BJ (cell line): ENCODE data around the gene MEX3A. TPM values are rescaled to one million over a fixed set of nuclear protein-coding genes. Genes with fewer than 3 reads are reported as not detected.

Source experiments
- CTCF ChIA-PET: fragments of 350-600 bp; formaldehyde crosslinking; extraction: SDS; loops from one replicate; lab custom pipeline; 2021; ENCODE audit warnings: antibody characterized with exemption, inconsistent platforms; lab: Yijun Ruan, JAX
- POLR2A ChIA-PET: fragments of 300-600 bp; sonication (Branson Sonifier 250); formaldehyde crosslinking; extraction: SDS; loops from one replicate; lab custom pipeline; 2021; ENCODE audit warnings: antibody characterized with exemption; lab: Charles Lee
- DNase-seq: peaks from one replicate; pipeline ENCODE4 v3.0.0-alpha.2; 2011; ENCODE audit warnings: low read depth
- H3K27me3 ChIP-seq: 2 replicates; pipeline ENCODE4 v1.6.0; 2011; ENCODE audit warnings: low read length; ENCODE audit not compliant: control insufficient read depth, insufficient read depth
- H3K36me3 ChIP-seq: 2 replicates; pipeline ENCODE4 v1.5.1; 2011; ENCODE audit warnings: low read length; ENCODE audit not compliant: control insufficient read depth, insufficient read depth
- H3K4me3 ChIP-seq: 2 replicates; pipeline ENCODE4 v1.5.1; 2011; ENCODE audit warnings: low read depth, mild to moderate bottlenecking, control low read depth, low read length
- CTCF ChIP-seq: IDR thresholded peaks from 2 replicates; pipeline ENCODE4 v1.5.1; 2011; ENCODE audit warnings: low read depth, mild to moderate bottlenecking, control low read depth, inconsistent platforms, low read length, moderate library complexity; ENCODE audit not compliant: insufficient read depth
- polyA plus RNA-seq: library from polyadenylated mRNA; depleted of rRNA; stranded (reverse); fragments of >200 nt; gene quantifications from 2 replicates; pipeline ENCODE4 v1.2.3, GENCODE V29; 2011

MEX3A gene
- polyA plus RNA-seq, 1 experiment: 1.9 TPM

- TF ChIP-seq CTCF: no peak
- ChIA-PET CTCF (interaction anchor here (0.6 kb wide), 1 partner anchor 603 kb away, joined by 4 read pairs; no protein-coding TSS in a partner anchor), POLR2A (interaction anchor here (0.6 kb wide), 1 partner anchor 426 kb away, joined by 3 read pairs; no protein-coding TSS in a partner anchor)
- H3K27me3 ChIP-seq: no peaks in the 10 kb centered on the region
- DNase-seq: no peak
- H3K4me3 ChIP-seq: no peak overlapping the region
- H3K36me3 ChIP-seq: no peaks in the 10 kb centered on the region
Observed at GRCh38 chr1:156070548-156070947, 11.7 kb downstream of the MEX3A start.

GRCh38 chr1:156069490-156070455 lies 12.5 kb downstream of the MEX3A start:
- no peak for TF ChIP-seq CTCF
- no peaks in the 10 kb centered on the region for H3K27me3 ChIP-seq
- no peaks in the 10 kb centered on the region for H3K36me3 ChIP-seq
- ChIA-PET POLR2A (no interaction called here), CTCF (interaction anchor here (0.6 kb wide), 1 partner anchor 21 kb away, joined by 3 read pairs; no protein-coding TSS in a partner anchor)
- no peak for DNase-seq
- H3K4me3 ChIP-seq: no peak overlapping the region

- Histone ChIP-seq H3K4me3 (no peak overlapping the region), H3K36me3 (no peaks in the 10 kb centered on the region), H3K27me3 (no peaks in the 10 kb centered on the region)
- CTCF ChIA-PET: interaction anchor here (1.0 to 3.9 kb wide), 10 partner anchors 8 to 132 kb away, joined by 3 to 20 read pairs (median 4); no protein-coding TSS in a partner anchor
- no peak for DNase-seq
- POLR2A ChIA-PET: no interaction called here
- TF ChIP-seq CTCF: no peak
Observed at GRCh38 chr1:156067262-156067661, 15.0 kb downstream of the MEX3A start.

GRCh38 chr1:156065871-156066270 lies 16.4 kb downstream of the MEX3A start:
- TF ChIP-seq CTCF: no peak
- Histone ChIP-seq H3K36me3 (no peaks in the 10 kb centered on the region), H3K4me3 (no peak overlapping the region), H3K27me3 (no peaks in the 10 kb centered on the region)
- CTCF ChIA-PET: interaction anchor here (0.5 to 3.9 kb wide), 24 partner anchors 8 to 276 kb away, joined by 3 to 20 read pairs (median 4); partner anchors contain the start of gene SSR2
- POLR2A ChIA-PET: interaction anchor here (0.5 kb wide), 2 partner anchors 41 to 223 kb away, joined by 3 to 19 read pairs; no protein-coding TSS in a partner anchor
- no peak for DNase-seq

GRCh38 chr1:156065212-156065611 lies 17.1 kb downstream of the MEX3A start:
- CTCF ChIA-PET: interaction anchor here (1.2 to 3.9 kb wide), 12 partner anchors 10 to 76 kb away, joined by 3 to 20 read pairs (median 6); no protein-coding TSS in a partner anchor
- DNase-seq: no peak
- H3K4me3 ChIP-seq: no peak overlapping the region
- no peaks in the 10 kb centered on the region for H3K27me3 ChIP-seq
- TF ChIP-seq CTCF: no peak
- POLR2A ChIA-PET: no interaction called here
- no peaks in the 10 kb centered on the region for H3K36me3 ChIP-seq
